Measurements from ENCODE around the gene XPC. TPM values are rescaled to one million over a fixed set of nuclear protein-coding genes. Genes with fewer than 3 reads are reported as not detected.
A peak's percentile ranks its signal among the peaks of the same experiment; 100 is the strongest.

The XPC gene
- total RNA-seq, 1 experiment from 2014 or later = 34.9 TPM

GRCh38 chr3:14126017-14126886 is 52.1 kb downstream of the XPC start:
- Mint-ChIP-seq H3K36me3 (peaks cover 26% of the 10 kb centered on the region), H3K4me1 (peaks cover 37% of the 10 kb centered on the region), H3K27ac (peak overlapping the region; percentile 57; the same call in 1 of the 2 replicates), H3K9me3 (peaks cover 7% of the 10 kb centered on the region), H3K27me3 (ENCODE audit: low read depth) (no peaks in the 10 kb centered on the region), H3K4me3 (peak overlapping the region; percentile 100)
- ATAC-seq = no peak
- TF ChIP-seq FOXP4 (CRISPR knock-in tag; IDR thresholded peaks at IDR 0.05) (no peak), HMGXB4 (CRISPR knock-in tag; IDR thresholded peaks at IDR 0.05) (no peak), NR2C2 (CRISPR knock-in tag; IDR thresholded peaks at IDR 0.05) (no peak), ESRRA (CRISPR knock-in tag; IDR thresholded peaks at IDR 0.05; ENCODE audit: borderline replicate concordance) (no peak), ZNF532 (CRISPR knock-in tag; IDR thresholded peaks at IDR 0.05; ENCODE audit: borderline replicate concordance) (no peak)
- TF ChIP-seq, protein P1, sequence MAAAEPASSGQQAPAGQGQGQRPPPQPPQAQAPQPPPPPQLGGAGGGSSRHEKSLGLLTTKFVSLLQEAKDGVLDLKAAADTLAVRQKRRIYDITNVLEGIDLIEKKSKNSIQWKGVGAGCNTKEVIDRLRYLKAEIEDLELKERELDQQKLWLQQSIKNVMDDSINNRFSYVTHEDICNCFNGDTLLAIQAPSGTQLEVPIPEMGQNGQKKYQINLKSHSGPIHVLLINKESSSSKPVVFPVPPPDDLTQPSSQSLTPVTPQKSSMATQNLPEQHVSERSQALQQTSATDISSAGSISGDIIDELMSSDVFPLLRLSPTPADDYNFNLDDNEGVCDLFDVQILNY (CRISPR knock-in tag; IDR thresholded peaks at IDR 0.05) = no peak
- DNase-seq (ENCODE audit: low spot score) = no peak
- ChIA-PET POLR2A (interaction anchor here (0.5 to 2.2 kb wide), 4 partner anchors 18 to 230 kb away, joined by 3 to 17 read pairs (median 3); no protein-coding TSS in a partner anchor), CTCF (interaction anchor here (1.0 to 5.6 kb wide), 7 partner anchors 12 to 246 kb away, joined by 3 to 98 read pairs (median 7); partner anchors contain the start of genes LSM3 and XPC)

DNA sequence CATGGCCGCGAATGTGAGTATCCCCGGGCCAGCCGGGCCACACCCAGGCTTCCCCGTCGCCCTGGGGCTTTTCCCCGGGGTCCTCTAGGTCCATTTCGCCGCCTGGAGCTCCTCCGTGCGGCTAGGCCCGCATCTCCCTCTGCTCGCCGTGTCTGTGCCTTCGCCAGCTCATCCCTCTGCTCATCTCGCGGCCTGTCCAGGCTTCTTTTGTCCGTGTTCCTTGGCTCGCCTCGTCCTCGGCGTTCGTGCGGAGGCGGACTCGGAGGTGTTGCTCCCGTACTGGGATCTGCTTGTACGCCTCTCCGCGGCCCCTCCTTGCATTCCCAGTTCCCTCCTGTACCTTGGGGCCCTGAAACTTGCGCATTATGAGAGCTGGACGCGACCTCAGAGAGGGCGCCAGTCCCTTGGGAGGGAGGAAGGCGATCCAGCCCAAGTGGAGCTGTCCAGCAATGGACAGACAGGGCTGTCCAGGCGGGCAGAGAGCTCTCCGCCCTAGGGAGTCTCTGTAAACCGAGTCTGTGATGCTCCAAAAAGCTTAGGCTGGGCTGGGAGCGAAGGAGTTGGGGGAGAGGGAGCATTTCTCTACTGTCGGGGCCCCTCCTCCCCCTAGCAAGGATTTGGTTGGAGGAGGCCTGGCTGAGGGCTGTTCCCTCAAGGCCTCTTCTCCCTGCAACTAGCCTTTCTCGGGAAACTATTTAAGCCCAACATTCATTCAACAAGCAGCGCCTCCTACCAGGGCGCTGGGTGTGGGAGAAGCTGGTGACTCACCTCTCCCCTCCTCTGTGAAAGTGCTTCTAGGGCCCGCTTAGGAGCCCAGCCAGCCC is 53.0 kb downstream of the XPC start:
- DNase-seq (ENCODE audit: low spot score) = peak; percentile 48
- peak; percentile 12 for ATAC-seq
- CTCF ChIA-PET = interaction anchor here (0.6 to 5.6 kb wide), 11 partner anchors 11 to 340 kb away, joined by 3 to 98 read pairs (median 4); partner anchors contain the start of genes LSM3 and XPC
- Mint-ChIP-seq H3K36me3 (peaks cover 32% of the 10 kb centered on the region), H3K4me3 (peak overlapping the region; percentile 100), H3K4me1 (peaks cover 40% of the 10 kb centered on the region), H3K27ac (peak overlapping the region; percentile 96), H3K27me3 (ENCODE audit: low read depth) (no peaks in the 10 kb centered on the region), H3K9me3 (peaks cover 15% of the 10 kb centered on the region)
- POLR2A ChIA-PET = interaction anchor here (0.5 to 2.2 kb wide), 6 partner anchors 19 to 230 kb away, joined by 3 to 17 read pairs (median 3); partner anchors contain the start of genes LSM3 and XPC
- TF ChIP-seq TCF7 (CRISPR knock-in tag; IDR thresholded peaks at IDR 0.05; ENCODE audit: low read depth) (no peak), ZBTB43 (CRISPR knock-in tag; IDR thresholded peaks at IDR 0.05) (no peak), HMGA2 (CRISPR knock-in tag; IDR thresholded peaks at IDR 0.05) (no peak), ZNF232 (CRISPR knock-in tag; IDR thresholded peaks at IDR 0.05) (0 out of 2 replicates have a peak, but pooled peaks have one; percentile 17), KAT7 (CRISPR knock-in tag; IDR thresholded peaks at IDR 0.05; ENCODE audit: borderline replicate concordance) (peak; percentile 77; the same call in 1 of the 2 replicates), ZNF121 (CRISPR knock-in tag; IDR thresholded peaks at IDR 0.05) (peak; percentile 44; the same call in 1 of the 2 replicates), ETV6 (CRISPR knock-in tag; IDR thresholded peaks at IDR 0.05) (0 out of 2 replicates have a peak, but pooled peaks have one; percentile 40), NR1H2 (CRISPR knock-in tag; IDR thresholded peaks at IDR 0.05) (no peak)
- TF ChIP-seq, protein P2, sequence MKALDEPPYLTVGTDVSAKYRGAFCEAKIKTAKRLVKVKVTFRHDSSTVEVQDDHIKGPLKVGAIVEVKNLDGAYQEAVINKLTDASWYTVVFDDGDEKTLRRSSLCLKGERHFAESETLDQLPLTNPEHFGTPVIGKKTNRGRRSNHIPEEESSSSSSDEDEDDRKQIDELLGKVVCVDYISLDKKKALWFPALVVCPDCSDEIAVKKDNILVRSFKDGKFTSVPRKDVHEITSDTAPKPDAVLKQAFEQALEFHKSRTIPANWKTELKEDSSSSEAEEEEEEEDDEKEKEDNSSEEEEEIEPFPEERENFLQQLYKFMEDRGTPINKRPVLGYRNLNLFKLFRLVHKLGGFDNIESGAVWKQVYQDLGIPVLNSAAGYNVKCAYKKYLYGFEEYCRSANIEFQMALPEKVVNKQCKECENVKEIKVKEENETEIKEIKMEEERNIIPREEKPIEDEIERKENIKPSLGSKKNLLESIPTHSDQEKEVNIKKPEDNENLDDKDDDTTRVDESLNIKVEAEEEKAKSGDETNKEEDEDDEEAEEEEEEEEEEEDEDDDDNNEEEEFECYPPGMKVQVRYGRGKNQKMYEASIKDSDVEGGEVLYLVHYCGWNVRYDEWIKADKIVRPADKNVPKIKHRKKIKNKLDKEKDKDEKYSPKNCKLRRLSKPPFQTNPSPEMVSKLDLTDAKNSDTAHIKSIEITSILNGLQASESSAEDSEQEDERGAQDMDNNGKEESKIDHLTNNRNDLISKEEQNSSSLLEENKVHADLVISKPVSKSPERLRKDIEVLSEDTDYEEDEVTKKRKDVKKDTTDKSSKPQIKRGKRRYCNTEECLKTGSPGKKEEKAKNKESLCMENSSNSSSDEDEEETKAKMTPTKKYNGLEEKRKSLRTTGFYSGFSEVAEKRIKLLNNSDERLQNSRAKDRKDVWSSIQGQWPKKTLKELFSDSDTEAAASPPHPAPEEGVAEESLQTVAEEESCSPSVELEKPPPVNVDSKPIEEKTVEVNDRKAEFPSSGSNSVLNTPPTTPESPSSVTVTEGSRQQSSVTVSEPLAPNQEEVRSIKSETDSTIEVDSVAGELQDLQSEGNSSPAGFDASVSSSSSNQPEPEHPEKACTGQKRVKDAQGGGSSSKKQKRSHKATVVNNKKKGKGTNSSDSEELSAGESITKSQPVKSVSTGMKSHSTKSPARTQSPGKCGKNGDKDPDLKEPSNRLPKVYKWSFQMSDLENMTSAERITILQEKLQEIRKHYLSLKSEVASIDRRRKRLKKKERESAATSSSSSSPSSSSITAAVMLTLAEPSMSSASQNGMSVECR (CRISPR knock-in tag; IDR thresholded peaks at IDR 0.05; ENCODE audit: borderline replicate concordance) = peak; percentile 43

Data from WTC11 (cell line).